ENCODE measurements around the gene S100P. TPM values are rescaled to one million over a fixed set of nuclear protein-coding genes. Genes with fewer than 3 reads are reported as not detected.

S100P gene
- total RNA-seq, 2 donors from 2014 or later: 1.2 TPM; not detected in 1

DNA sequence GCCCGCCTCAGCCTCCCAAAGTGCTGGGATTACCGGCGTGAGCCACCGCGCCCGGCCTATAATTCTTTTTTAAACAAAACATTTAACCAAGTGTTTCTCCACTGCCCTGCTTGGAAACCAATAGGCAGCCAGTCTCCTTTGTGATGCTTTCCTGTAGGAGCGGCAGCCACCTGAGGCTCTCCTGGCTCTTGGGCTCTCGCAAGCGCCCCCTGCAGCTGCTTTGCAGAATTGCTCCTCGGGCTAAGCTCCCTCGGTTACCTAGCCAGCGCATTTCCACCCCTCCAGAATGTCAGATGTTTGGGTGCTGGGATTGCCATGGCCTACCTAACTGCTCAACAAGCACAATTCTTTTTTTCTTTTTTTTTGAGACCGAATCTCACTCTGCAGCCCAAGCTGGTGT lies 7.7 kb downstream of the S100P start:
- Histone ChIP-seq H3K4me3 (no peak overlapping the region), H3K27ac (no peak overlapping the region), H3K36me3 (no peaks in the 10 kb centered on the region), H3K9me3 (no peaks in the 10 kb centered on the region), H3K4me1 (ENCODE audit: control insufficient read depth in 1 of 2, low read depth in 2 of 2) (peaks cover 5 to 26% of the 10 kb centered on the region in 2 donors), H3K27me3 (replicated peaks; ENCODE audit: insufficient read depth) (no peaks in the 10 kb centered on the region)
- TF ChIP-seq, protein P1, sequence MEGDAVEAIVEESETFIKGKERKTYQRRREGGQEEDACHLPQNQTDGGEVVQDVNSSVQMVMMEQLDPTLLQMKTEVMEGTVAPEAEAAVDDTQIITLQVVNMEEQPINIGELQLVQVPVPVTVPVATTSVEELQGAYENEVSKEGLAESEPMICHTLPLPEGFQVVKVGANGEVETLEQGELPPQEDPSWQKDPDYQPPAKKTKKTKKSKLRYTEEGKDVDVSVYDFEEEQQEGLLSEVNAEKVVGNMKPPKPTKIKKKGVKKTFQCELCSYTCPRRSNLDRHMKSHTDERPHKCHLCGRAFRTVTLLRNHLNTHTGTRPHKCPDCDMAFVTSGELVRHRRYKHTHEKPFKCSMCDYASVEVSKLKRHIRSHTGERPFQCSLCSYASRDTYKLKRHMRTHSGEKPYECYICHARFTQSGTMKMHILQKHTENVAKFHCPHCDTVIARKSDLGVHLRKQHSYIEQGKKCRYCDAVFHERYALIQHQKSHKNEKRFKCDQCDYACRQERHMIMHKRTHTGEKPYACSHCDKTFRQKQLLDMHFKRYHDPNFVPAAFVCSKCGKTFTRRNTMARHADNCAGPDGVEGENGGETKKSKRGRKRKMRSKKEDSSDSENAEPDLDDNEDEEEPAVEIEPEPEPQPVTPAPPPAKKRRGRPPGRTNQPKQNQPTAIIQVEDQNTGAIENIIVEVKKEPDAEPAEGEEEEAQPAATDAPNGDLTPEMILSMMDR (IDR thresholded peaks at IDR 0.05): no peak
- ATAC-seq (ENCODE audit: insufficient number of reproducible peaks, low FRiP score, low read depth) (no peak), DNase-seq (ENCODE audit: low spot score) (no peak)

- TF ChIP-seq, protein P1 (IDR thresholded peaks at IDR 0.05): no peak
- H3K27ac ChIP-seq: no peak overlapping the region
- ATAC-seq (ENCODE audit: insufficient number of reproducible peaks, low FRiP score, low read depth) (no peak), DNase-seq (ENCODE audit: low spot score) (no peak)
- H3K4me3 ChIP-seq: no peak overlapping the region
- H3K4me1 ChIP-seq (ENCODE audit: control insufficient read depth in 1 of 2, low read depth in 2 of 2): peaks cover 19 to 31% of the 10 kb centered on the region in 2 donors
- H3K36me3 ChIP-seq: no peaks in the 10 kb centered on the region
- no peaks in the 10 kb centered on the region for H3K27me3 ChIP-seq (replicated peaks; ENCODE audit: insufficient read depth)
- H3K9me3 ChIP-seq: no peaks in the 10 kb centered on the region
These were observed 9.1 kb downstream of the S100P start for GRCh38 chr4:6702761-6703160.

GRCh38 chr4:6703786-6704185 lies 10.1 kb downstream of the S100P start:
- ATAC-seq (ENCODE audit: insufficient number of reproducible peaks, low FRiP score, low read depth): no peak
- no peak overlapping the region for H3K4me3 ChIP-seq
- H3K36me3 ChIP-seq: no peaks in the 10 kb centered on the region
- peaks cover 28 to 42% of the 10 kb centered on the region in 2 donors for H3K4me1 ChIP-seq (ENCODE audit: control insufficient read depth in 1 of 2, low read depth in 2 of 2)
- TF ChIP-seq, protein P1 (IDR thresholded peaks at IDR 0.05): no peak
- H3K9me3 ChIP-seq: no peaks in the 10 kb centered on the region
- no peak for DNase-seq (ENCODE audit: low spot score)
- no peak overlapping the region for H3K27ac ChIP-seq
- H3K27me3 ChIP-seq (replicated peaks; ENCODE audit: insufficient read depth): no peaks in the 10 kb centered on the region

- DNase-seq (ENCODE audit: low spot score) (no peak), ATAC-seq (ENCODE audit: insufficient number of reproducible peaks, low FRiP score, low read depth) (no peak)
- H3K27ac ChIP-seq: no peak overlapping the region
- H3K4me1 ChIP-seq (ENCODE audit: control insufficient read depth in 1 of 2, low read depth in 2 of 2): peaks cover 33 to 50% of the 10 kb centered on the region in 2 donors
- no peaks in the 10 kb centered on the region for H3K9me3 ChIP-seq
- H3K4me3 ChIP-seq: no peak overlapping the region
- TF ChIP-seq, protein P1 (IDR thresholded peaks at IDR 0.05): no peak
- H3K36me3 ChIP-seq: no peaks in the 10 kb centered on the region
- H3K27me3 ChIP-seq (replicated peaks; ENCODE audit: insufficient read depth): no peaks in the 10 kb centered on the region
These were observed 12.0 kb downstream of the S100P start for GRCh38 chr4:6705646-6706045.

DNA sequence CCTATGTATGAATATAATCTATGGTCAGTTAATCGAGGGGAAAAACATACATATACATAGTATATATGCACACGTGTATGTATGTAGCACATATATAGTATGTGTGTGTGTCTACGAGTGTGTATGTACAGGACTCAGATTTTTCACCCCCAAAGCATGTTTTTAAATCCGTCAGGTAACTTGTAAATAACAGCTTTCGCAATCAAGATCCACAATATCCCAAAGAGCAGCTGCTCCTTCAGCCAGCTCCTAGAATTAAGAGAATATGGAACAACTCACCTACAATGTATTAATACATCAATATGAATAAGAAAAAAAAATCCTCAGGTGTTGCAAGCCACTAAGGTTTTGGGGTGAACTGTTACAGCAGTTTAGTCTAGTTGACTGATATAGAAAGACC lies 12.5 kb downstream of the S100P start:
- no peaks in the 10 kb centered on the region for H3K9me3 ChIP-seq
- H3K4me3 ChIP-seq: no peak overlapping the region
- DNase-seq (ENCODE audit: low spot score) (no peak), ATAC-seq (ENCODE audit: insufficient number of reproducible peaks, low FRiP score, low read depth) (no peak)
- H3K36me3 ChIP-seq: no peaks in the 10 kb centered on the region
- TF ChIP-seq, protein P1 (IDR thresholded peaks at IDR 0.05): no peak
- no peak overlapping the region for H3K27ac ChIP-seq
- peaks cover 33 to 50% of the 10 kb centered on the region in 2 donors for H3K4me1 ChIP-seq (ENCODE audit: control insufficient read depth in 1 of 2, low read depth in 2 of 2)
- H3K27me3 ChIP-seq (replicated peaks; ENCODE audit: insufficient read depth): no peaks in the 10 kb centered on the region
